Loucy (cell line): ENCODE data around the gene KRTAP2-4.
"Not testable (repeated sequence)": the region's sequence is repeated elsewhere in the genome, so short reads cannot be mapped to it uniquely, and the experiment has no call there.

Experiments
- EZH2phosphoT487 ChIP-seq: fragments of 200-600 bp; IDR thresholded peaks from 2 replicates; pipeline ENCODE4 v1.6.1; 2018; ENCODE audit warnings: antibody characterized with exemption, mild to moderate bottlenecking, moderate library complexity, borderline replicate concordance
- TF ChIP-seq, protein P1 (sequence below): fragments of 200-600 bp; sonication (generic); conservative IDR thresholded peaks from 2 replicates; pipeline ENCODE4 v1.5.1; 2014; ENCODE audit warnings: mild to moderate bottlenecking, antibody characterized with exemption, low read length

DNA sequence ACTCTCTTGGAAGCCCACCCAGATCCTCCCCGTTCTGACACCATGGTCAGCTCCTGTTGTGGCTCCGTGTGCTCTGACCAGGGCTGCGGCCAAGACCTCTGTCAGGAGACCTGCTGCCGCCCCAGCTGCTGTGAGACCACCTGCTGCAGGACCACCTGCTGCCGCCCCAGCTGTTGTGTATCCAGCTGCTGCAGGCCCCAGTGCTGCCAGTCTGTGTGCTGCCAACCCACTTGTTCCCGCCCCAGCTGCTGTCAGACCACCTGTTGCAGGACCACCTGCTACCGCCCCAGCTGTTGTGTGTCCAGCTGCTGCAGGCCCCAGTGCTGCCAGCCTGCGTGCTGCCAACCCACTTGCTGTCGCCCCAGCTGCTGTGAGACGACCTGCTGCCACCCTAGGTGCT, 39.7 kb upstream of the KRTAP2-4 start, which contains the start of gene KRTAP4-9:
- TF ChIP-seq, protein P1, sequence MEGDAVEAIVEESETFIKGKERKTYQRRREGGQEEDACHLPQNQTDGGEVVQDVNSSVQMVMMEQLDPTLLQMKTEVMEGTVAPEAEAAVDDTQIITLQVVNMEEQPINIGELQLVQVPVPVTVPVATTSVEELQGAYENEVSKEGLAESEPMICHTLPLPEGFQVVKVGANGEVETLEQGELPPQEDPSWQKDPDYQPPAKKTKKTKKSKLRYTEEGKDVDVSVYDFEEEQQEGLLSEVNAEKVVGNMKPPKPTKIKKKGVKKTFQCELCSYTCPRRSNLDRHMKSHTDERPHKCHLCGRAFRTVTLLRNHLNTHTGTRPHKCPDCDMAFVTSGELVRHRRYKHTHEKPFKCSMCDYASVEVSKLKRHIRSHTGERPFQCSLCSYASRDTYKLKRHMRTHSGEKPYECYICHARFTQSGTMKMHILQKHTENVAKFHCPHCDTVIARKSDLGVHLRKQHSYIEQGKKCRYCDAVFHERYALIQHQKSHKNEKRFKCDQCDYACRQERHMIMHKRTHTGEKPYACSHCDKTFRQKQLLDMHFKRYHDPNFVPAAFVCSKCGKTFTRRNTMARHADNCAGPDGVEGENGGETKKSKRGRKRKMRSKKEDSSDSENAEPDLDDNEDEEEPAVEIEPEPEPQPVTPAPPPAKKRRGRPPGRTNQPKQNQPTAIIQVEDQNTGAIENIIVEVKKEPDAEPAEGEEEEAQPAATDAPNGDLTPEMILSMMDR: not testable (repeated sequence)
- not testable (repeated sequence) for TF ChIP-seq EZH2phosphoT487
